GM18499 (cell line): ENCODE results near the gene GMDS.
"Not testable (repeated sequence)": the region's sequence is repeated elsewhere in the genome, so short reads cannot be mapped to it uniquely, and the experiment has no call there.

Experiments used
- ATAC-seq: cut with Tn5 transposase; IDR thresholded peaks from one replicate; pipeline ENCODE4 v1.9.1; 2021; ENCODE audit warnings: moderate number of reproducible peaks; ENCODE audit not compliant: insufficient read depth, unreplicated experiment

The GMDS gene

DNA sequence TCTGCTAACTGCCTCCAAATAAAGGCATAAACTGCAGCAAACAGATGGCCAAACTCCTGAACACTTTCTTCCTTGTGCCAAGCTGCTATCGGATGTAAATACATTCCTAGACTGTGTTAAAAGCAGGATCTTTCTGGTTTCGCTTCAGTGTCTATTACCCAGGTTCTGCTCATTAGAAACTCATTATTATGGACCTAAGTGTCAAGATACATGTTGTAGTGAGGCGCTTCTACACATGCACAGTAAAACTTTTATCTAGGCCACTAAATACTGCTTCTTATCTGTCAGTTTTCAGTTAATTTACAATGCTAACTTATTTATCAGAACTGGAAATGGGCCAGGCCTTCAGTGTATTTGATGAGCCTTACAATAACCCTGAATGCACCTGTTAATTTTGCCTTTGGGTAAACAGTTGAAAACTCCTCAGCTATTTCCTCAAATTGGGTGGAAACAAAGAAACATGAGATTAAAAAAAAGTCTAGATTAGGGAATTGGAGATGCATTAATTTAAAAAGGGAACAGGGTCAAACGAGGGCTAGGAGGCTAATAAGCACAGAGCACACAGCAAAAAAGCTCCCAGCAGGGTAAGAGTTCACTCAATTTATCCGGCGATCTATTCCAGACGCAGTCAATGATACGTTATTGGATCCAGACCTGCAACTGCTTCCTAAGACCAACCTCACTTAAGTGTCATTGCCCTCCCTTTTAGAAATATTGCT lies 395.1 kb downstream of the GMDS start:
- no peak for ATAC-seq

DNA sequence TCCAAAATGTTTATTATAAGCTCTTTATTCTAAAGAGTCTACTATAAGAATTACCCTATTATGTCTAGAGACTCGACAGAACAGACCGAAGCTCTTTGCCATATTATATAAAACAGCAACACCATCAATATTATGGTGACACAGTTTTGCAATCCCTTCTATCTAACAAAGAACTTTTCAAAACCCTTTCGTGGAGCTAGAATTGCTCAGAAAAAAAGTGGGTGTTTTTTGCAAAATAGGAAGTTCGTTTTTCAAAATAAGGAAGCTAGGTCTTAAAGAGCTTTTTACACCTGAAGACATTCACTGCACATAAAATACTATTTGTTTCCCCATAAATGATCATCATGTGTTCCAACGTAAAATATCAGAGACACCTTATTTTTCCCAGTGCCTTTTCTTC lies 395.7 kb downstream of the GMDS start:
- ATAC-seq = no peak

DNA sequence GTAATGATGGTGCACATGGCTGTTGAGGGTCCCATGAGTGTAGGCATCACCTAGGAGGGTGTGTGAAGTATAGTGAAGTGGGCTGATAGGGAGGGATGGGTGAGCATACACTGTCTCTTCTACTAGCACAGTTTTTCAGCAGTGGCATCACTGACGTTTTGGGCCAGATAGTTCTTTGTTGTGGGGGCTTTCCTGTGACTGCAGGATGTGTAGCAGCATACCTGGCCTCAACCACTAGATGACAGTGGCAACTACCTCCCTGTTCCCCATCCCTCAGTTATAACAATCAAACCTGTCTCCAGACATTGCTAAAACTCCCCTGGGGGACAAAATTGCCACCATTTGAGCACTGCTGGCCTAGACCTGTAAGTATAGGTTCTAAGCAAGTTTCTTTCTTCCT lies 396.7 kb downstream of the GMDS start:
- no peak for ATAC-seq

DNA sequence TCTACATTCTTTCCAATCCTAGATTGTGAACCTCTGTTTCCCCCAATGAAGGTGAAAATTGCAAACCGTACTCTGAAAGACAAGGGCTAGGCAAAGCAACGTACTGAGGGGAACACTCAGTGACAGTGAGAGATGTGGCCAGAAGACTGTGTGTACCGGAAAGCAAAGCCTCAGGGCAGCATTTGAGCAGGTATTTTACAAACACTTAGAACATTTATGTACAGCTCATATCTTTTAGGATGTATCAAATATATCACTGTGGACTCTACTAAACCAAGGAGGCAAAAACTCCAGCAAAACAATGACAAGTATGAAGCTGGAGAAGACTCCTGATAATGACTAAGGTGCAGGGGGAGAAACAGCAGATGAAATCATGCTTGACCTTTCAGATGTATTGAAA lies 398.8 kb downstream of the GMDS start:
- no peak for ATAC-seq

DNA sequence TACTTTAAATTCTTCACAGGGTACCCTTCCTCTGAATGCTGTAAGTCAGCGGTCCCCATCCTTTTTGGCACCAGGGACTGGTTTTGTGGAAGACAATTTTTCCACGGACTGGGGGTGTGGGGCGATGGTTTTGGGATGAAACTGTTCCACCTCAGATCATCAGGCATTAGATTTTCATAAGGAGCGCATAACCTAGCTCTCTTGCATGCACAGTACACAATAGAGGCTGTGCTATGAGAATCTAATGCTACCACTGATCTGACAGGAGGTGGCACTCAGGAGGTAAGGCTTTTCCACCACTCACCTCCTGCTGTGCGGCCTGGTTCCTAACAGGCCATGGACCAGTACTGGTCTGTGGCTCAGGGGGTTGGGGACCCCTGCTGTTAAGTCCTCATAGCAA lies 399.9 kb downstream of the GMDS start:
- ATAC-seq = not testable (repeated sequence)

DNA sequence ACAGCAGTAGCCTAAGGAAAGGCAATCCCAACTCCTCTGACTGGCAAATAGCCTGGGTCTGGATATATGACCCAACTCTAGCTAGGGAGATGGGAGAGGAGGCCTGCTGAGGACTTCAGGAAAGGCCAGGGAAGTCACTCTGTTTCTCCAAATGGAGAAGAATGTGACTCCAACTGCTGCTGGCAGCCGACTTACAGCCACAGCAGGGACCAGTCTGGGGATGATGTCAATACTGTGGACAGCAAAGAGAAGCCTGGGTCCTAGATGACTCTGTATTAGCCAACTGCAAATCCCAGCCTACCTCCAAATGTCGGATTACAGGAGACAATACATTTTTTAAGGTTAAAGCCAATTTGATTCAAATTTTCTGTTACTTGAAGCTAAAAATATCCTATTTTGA lies 403.1 kb downstream of the GMDS start:
- ATAC-seq = no peak

DNA sequence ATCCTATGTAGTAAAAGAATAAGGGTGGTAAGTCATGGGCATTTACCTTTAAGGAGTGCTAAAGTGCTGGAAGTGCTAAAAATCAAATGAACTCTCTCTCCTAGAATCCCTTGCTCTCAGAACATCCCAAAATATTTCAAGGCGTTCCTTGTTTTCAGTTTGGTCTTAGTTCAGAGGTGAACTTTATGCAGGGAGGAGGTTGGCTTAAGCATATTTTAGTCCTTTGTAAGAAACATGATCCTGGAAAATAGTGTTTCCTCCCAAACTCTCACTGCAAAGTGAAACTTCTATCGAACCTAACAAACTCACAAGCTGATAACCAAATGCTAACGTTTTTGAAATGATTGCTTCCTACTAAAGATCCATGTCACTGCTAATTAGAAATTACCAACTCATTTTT lies 404.3 kb downstream of the GMDS start:
- ATAC-seq = no peak

DNA sequence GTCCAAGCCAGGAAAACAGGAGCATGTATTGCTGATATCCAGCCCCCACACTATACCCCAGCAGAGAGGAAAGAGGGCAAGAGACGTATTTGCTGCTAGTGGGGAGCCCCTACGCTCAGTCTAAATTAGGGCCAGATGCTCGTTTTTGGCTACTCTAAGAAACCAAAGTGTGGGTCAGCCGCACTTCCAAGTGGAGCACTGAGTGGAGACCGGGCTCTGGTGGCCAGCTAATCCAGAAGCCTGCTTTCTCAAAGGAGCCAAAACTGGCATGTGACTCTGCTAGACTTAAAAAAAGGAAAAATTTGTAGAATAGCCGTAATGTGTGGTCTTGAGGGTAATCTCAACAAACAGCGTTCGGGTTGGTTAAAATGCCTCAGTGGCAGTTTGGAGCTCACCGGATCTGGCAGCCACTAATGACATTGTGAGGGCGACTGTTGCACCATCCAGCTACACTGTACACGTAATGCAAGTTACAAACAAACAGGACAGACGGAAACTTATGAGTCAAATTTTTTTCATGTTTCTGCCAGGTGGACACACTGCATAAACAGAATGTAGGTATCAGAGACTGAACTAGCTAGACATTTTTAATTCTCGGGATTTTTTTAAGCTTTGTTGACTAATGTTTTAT lies 404.8 kb downstream of the GMDS start:
- ATAC-seq = no peak

DNA sequence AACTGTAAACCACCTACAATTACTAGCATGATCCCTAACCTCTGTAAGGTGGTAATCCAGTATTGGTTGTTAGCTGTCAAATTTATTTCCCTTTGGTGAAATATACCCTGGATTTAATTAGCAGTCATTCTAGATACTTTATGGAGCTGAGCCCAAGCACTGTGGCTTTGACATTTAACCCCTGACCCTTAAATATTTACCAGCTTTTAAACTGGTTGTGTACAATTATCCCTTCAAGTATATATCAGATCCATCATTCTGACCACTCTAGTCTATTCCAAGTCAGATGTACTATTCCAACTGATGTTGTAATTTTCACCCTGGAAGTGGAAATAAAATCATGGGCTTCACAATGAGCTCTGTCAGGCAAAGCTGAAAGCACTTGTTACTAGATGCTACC lies 406.0 kb downstream of the GMDS start:
- ATAC-seq = no peak

DNA sequence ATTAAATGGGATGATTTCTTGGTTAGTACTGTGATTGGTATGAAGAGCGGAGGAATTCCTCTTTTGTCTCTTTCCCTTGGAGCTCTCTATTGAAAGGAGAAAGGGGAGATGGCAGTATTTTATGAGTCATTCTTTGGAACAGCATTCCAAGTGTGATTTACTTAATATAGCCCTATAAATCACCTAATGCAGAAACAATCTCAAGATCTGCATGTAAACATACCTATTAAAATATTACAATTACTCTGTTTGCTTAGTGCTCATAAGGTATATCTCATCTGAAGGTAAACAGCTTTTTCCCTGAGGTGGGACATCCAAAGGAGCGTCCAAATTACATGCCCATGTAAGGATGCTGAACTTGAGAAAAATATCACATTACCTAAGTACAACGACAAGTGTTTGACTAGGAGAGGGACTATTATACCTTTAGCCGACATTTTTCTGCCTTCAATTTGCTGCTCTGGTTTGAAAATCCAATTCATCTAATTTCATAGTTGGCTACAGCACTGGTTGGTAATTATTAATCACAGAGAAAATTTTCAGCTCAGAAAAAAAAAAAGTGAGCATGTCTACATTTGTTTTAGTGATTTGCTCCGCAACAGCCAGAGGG lies 406.7 kb downstream of the GMDS start:
- no peak for ATAC-seq

DNA sequence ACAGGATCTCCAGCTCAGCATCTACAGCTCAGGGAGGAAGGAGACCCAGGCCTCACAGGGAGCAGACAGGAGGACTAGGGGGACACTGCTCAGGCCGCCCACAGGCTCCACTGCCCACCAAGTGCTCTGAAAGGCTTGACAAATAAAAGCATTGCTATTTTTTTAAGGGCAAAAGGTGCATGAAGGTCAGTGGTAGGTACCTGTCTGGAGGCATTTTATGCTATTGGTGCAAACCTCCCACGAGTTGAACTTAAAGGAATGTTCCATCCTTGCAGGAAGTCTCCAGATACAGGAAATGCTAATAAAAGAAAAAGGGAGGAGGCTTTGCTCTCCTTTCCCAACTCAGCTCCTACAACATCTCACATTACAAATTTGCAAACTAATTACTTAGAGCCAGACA lies 407.6 kb downstream of the GMDS start:
- ATAC-seq = no peak

DNA sequence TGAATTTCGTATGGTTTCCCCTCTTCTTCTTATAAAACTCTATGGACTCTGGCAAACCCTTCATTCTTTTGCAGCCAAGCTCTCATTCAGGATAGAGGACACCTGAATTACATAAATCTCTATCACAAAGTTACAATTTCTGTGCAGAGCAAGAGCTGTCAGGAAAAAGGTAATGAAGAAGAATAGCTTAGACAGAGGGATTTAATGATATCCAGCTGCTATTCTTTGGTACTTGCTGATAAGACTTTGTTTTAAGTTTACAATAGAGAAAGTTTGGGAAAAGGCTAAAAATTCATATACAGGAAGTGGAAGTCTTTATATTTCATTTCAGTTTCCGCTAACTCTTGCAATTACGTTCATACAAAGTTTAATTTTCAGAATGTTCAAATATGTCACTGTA lies 408.7 kb downstream of the GMDS start:
- no peak for ATAC-seq

DNA sequence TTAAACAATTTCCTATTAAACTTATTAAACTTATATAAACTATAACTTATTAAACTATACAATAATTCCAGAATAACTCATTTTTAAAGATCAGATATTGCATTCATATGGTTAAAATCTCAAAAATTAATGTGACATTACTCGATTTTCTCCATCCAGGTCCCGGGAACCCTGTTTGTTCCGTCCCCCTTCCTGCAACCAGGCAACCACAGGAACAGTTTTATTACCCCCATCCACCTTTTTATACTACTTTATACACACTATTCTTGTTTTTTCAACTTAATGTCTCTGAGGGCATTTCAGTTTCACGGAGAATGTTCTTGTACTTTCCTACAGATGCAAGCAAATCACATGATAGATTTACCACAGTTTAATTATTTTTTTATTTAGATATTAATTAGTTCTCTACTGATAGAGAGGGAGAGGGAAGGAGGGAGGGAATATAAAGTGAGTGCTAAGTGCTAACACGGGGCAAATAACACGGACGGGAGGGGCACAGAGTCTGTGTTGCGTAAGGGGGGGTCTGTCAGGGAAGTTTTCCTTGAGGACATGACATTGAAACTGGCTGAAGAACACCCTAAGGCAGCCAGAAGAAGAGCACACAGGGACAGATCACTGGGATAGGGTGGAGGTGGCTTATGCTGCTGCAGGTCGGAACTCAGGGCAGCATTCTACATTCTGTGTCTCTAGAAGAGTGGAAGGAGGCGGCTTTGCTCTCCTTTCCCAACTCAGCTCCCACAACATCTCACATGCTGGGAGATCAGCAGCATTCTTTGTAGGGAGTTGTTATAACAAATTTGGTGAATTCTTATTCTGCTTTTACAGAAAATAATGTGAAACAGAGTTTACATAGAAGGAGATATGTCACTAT lies 410.5 kb downstream of the GMDS start:
- no peak for ATAC-seq

DNA sequence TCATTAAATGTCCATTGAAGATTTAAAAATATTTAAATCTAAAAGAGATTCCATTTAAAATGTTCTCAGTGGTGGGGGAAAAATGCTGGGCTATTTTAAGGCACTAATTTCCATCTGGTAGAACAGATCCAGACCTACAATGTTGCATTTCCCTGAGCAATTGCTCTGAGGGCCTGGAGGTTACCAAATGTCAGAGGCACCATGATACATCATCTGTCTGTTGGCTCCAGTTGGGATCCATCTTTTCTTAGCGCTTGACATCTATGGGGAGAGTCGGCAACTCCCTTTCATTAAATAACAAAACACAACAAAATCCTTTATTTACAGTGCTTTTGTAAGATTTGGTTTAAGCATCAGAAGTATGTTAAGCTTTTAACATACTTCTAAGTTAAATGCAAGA lies 411.2 kb downstream of the GMDS start:
- ATAC-seq = no peak

DNA sequence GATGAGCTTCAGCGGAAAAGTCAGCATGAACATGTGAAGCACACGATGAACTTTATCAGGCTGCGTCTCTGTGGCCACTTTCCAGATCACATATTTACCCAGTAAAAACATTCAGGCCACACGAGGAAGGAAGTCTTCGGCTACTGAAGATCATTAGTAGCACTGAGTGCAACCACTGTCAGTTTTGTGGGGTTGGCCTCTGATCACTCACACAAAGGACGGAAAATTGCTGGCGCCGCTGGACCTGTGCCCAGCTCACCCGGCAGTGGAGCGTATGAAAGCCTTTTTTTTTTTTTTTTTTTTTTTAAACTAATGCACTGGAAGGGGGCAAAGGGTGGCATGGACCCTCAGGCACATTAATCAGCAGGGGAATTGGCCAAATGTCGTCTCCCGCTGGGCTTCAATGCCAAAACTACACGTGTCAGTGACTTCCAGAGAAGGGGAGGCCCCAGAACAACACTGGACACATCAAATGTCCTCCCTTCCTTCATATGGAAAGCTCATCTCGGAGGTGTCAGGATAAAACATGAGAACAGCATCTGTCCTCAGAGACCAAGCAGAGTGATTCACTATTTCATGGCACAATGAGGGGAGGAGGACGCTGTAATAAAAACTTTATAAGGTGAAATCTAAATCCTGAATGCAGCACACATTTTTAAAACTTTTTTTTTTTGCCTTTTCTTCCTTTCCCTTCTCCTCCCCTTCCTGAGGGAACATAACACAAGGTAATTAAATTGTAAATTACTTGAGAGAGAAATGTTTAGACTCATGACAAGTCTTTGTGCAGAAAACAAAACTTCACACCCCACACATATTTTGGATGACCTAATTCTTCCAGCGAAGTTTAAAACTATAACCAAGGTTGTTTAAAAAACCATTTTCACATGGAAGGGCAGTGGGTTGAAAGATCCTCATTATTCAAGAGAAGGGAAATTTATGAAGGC lies 412.3 kb downstream of the GMDS start:
- ATAC-seq = no peak

DNA sequence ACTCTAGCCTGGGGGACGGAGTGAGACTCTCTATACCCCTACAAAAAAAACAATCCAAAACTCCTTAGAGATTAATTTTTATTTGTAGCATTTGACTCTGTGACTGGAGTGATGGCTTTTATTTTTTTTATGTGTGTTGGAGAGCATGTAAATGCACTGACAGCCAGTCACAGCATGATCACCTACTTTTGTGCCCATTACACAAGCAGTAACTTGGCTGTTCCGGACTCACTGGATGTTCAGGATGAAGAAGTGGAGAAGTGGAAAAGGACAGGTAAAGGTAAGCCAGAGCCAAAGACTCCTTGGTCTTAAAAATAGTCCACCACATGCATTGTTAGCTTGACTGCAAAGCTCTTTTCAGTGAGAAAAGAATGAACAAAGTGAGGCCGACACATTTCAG lies 413.0 kb downstream of the GMDS start:
- ATAC-seq = no peak

DNA sequence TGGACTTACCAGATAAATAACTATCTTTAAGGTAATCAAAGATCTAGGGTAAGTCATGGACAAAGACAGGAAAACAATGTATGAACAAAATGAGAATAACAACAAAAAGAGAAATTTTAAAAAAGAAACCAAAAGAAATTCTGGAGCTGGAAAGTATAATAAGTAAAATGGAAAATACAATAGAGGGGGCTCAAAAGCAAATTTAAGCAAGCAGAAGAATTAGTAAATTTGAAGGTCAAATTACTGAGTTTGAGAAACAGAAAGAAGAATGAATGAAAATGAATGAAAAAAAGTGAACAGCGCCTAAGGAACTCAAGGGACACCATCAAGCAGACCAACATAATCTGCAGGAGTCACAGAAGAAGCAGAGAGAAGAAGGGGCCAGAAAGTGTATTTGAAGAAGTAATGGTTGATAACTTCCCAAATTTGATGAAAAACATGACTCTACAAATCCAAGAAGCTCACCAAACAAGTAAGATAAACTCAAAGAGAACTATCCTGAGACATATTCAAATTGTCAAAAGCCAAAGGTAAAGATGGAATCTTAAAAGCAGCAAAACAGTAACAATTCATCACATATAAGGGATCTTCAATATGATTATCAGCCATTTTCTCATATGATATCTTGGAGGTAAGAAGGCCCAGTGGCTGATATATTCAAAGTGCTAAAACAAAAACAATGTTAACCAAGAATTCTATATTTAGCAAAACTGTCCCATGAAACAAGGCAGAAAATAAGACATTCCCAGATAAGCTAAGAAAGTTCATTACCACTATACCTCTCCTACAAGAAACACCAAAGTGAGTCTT lies 417.2 kb downstream of the GMDS start:
- ATAC-seq = no peak

DNA sequence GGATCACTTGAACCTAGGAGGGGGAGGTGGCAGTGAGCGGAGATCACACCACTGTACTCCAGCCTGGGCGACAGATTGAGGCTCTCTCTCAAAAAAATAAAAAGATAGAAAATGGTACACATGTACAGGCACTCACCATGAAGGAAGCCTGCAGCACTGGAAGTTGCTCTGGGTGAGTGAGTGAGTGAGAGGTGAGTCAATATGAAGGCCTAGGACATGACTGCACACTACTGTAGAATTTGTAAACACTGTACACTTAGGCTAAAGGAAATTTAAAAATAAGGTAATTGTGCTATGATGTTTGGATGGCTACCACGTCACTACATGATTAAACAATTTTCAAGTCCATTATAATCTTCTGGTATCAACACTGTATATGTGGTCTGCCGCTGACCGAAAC lies 419.5 kb downstream of the GMDS start:
- no peak for ATAC-seq

DNA sequence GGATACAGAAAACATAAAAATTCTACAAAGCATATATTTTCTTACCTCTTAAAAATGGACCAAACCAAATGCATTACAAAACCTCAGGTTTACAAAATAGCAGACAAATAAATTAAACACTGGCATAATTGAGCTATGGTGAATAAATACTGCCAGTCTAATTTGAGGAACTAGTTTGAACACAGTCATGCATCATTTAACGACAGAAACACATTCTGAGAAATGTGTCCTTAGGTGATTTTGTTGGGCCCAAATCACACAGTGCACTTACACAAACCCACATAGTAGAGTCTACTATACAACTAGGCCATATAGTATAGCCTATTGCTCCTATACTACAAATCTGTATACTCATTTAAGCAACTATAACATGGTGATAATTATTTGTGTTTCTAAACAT lies 420.1 kb downstream of the GMDS start:
- no peak for ATAC-seq
